HG03159 (cell line): ENCODE data around the gene CRB2.

Source experiments
- ATAC-seq: cut with Tn5 transposase; IDR thresholded peaks from one replicate; pipeline ENCODE4 v1.9.1; 2021; ENCODE audit warnings: mild to moderate bottlenecking, moderate library complexity; ENCODE audit not compliant: unreplicated experiment

CRB2 gene

GRCh38 chr9:123399803-123400378 lies 43.9 kb downstream of the CRB2 start:
- no peak for ATAC-seq

DNA sequence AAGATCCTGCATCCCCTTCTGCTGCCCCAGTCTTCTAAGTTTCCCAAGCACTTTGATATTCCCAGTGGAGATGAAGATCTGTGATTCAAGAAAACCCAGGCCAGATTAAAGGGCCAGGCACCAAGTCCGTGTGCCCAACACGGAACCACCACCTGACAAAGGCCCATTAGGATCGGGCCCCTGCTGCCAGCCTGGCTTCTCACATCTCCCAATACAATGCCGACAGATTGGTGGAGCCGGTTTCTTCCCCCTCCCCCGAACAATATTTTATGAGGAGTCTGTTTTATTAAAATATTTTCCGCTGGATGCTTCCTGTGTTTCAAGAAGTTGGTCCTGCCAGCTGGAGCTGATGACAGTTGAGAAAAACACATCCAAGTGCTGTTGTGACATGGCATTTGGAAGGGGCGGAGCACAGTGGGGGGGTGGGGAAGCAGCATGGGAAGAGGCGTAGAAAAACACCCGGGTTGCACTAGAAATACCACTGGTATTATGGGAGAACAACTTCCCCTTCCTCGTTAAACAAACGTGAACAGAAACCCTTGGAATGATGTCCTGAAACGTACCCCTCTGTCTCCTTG lies 45.0 kb downstream of the CRB2 start:
- ATAC-seq: no peak

- ATAC-seq: no peak
These were observed 46.0 kb downstream of the CRB2 start for GRCh38 chr9:123401879-123402513.

DNA sequence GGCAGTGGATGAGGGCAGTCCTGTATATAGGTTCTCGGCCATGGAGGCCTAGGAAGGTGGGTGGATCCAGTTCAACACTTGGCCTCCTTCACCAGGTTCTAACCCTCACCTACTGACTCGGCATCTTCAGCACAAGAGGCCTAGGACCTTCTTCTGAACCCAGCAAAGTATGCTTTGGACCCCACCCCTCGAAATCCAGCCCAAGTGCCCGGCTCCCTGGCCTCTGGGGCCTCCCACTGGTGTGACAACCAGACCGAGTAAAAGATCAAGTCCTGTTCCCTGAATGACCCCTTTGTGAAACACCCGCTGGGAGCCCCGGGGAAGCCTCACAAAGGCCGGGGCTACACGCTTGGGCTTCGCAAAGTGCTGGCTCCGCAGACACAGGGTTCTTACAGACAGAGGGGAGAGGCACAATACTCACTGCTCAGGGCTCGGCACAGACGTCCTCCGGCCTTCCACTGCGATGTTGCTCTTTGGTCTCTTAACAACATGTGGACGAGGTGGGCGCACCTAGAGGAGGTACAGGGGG lies 47.0 kb downstream of the CRB2 start:
- ATAC-seq: no peak

DNA sequence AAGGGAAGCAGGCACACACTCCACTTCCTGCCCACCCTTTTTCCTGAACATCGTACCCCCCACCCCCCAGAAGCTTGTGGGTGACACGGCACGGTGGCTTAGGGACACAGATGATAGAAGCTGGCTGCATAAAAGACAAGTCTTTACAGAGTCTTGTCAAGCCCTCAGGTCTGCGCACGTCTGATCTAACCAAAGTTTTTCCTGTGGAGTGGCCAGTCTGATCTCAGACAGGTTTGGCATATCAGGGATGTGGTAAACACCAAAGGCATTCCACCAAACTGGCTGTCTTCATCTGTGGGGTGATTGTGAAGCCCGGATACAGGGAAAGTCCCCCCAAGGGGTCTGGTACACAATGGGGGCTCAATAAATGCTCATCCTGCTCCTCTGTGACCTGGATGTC lies 50.0 kb downstream of the CRB2 start:
- ATAC-seq: no peak

DNA sequence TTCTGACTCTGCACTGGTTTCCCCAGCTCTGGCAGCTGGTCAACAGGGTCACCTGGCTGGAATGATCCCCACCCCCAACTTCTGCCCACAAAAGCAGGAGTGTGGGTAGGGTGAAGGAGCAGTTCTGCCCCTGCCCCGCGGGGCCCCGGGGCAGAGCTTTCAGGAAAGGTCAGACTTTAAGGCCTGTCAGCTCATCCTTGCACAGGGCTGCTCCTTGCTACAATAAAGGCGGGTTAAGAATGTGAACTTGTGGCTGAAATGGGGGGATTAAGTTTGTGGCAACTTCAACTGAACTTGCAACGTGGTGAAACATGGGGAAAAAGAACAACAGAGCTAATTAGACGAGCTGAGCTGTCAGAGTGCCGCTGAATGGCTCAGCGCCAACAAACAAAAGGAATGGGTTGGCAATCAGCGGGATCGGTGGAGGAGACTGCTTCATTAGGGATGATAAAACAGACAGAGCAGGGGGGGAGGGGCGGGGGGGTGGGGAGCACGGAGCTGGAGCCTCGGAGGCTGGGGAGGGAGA lies 50.8 kb downstream of the CRB2 start:
- ATAC-seq: no peak

DNA sequence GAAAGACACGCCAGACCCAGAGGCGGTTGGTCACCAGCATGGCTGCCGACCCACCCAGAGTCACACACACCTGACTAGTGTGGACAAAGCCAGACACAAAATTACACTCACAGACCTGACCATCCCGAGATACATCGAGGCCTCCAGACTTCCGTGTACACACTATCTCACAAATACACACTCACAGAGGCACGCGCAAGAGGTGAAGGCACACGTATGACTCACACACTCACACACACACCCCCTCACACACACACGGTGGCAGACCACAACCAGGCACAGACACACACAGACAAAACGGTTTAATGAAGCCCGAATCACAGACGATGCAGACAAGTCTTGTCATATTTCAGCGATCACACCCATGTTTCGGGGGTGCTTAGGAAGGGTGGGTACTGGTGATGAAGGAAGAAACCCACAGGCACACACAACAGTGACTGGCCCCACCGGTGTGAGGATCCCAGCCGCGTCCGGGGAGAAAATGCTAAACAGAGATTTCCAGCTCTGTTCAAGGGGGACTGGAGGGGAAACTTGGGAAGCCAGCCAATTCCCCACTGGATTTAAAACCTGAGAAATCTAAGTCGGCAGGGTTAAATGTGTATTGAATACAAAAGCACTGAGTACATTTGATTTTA lies 51.3 kb downstream of the CRB2 start:
- ATAC-seq: no peak

- no peak for ATAC-seq
These were observed 52.6 kb downstream of the CRB2 start for GRCh38 chr9:123408313-123409262.

- ATAC-seq: no peak
These were observed 54.4 kb downstream of the CRB2 start for GRCh38 chr9:123410281-123410910.

- ATAC-seq: no peak
These were observed 55.2 kb downstream of the CRB2 start for GRCh38 chr9:123411191-123411590.

DNA sequence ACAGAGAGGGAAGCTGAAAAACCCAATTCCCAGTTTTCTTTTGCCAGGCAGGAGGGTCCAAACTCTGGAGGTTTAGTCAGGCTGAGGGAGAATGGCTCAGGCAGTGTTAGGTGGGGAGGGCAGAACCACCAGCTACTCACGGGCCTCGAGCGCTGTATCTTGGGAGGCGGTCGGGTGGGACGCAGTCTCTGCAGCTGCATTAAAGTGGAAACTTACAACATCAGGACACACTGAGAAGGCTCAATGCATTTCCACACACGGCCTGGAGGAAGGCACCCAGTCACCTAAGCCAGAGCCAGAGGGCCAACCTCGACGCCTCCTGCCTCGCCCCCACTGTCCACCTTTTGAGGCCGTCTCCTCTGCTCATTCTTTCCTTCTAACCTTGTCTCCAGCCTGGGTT lies 55.6 kb downstream of the CRB2 start:
- ATAC-seq: no peak

DNA sequence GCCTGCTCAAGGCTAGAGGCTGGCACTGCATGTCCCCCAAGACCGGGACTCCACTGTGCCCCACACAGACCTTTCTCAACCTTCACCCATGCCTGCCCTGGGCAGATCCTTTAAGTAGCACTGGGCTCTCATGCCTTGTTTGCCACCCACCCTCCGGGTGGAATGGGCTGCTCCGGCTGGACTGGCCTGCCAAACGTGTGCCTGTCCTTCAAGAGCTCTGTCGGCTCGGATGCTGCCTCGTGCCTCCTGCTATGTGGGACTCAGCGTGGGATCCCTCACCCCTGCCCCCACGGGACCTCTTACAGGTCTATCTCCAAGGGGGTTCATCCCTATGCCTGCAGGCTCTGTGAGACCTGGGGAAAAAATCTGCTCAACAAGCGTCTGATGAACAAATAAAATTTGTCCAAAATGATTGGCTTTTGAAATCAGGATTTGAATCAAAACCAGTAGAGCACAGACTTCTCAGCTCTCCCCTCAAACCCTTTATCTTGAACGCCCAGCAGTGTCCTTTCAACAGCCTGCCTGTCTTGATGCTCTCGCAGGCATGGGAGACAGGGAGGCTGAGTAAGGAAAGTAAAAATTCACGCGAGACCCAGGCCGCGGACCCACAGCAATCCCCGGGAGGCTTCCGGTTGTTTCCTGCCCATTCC lies 56.3 kb downstream of the CRB2 start:
- ATAC-seq: no peak

GRCh38 chr9:123414204-123414603 lies 58.2 kb downstream of the CRB2 start:
- ATAC-seq: no peak

- no peak for ATAC-seq
These were observed 59.2 kb downstream of the CRB2 start for GRCh38 chr9:123414936-123415930.

- ATAC-seq: no peak
These were observed 60.2 kb downstream of the CRB2 start for GRCh38 chr9:123416176-123416575.

- no peak for ATAC-seq
These were observed 61.5 kb downstream of the CRB2 start for GRCh38 chr9:123417289-123418051.

GRCh38 chr9:123418052-123418430 lies 62.0 kb downstream of the CRB2 start:
- no peak for ATAC-seq

GRCh38 chr9:123418506-123418905 lies 62.5 kb downstream of the CRB2 start:
- ATAC-seq: no peak
